HG03521 (cell line): ENCODE data around the gene ATP5F1A.
A peak's percentile ranks its signal among the peaks of the same experiment; 100 is the strongest.

Source experiments
- ATAC-seq: cut with Tn5 transposase; IDR thresholded peaks from one replicate; pipeline ENCODE4 v1.9.1; 2021; ENCODE audit warnings: mild to moderate bottlenecking, moderate library complexity; ENCODE audit not compliant: unreplicated experiment

ATP5F1A gene

DNA sequence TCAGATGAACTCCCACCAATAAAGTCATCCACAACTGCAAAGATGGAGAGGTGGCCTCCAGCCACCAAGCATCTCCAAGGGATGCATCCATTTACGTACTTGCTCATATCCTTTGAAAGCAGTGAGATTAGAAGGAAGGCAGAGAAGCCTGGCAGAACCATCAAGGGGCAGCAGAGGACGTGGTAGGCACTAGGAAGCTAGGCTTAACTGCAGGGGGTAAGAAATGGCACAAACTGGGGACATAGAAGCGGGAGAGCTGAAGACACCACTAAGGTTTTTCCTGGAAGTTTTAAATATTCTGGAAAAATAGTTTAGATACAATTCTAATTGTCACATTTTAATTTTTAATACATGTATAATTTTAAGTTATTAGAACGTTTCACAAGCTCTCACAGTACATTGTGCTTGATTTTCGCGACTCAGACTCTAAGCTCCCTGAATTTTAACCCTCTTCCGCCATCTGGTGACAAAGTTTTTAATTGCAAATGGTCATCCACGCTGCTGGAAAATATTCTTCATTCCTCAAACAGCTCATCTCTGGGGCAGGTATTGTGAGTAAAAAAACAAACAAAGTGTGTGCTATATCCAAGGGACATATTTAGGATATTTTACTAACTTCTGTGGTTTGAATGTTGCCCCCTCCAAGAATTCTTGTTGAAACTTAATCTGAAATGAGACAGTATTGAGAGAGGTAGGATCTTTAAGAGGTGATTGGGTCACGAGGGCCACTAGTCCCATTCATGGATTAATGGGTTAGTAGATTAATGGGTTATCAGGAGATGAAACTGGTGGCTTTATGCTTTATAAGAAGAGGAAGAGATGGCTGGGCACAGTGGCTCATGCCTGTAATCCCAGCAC is 24.4 kb downstream of the ATP5F1A start:
- ATAC-seq: no peak

DNA sequence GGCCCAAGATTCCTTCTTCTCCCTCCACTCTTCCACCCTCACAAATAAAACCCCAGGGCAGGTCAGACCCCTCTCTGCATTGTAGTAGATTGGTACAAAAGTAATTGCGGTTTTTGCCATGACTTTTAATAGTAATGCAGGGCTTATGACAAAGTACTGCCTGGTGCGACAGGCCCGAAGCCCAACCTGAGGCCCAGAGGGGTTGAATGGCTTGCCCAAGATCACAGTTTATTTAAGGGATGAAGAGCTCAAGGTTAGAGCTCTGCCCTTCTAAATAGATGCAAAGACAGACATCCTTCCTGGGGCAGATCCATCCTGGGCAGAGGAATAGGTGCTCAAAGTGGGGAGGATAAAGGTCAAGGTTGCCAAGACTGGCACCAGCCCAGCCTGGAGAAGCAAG is 25.1 kb downstream of the ATP5F1A start:
- ATAC-seq: no peak

DNA sequence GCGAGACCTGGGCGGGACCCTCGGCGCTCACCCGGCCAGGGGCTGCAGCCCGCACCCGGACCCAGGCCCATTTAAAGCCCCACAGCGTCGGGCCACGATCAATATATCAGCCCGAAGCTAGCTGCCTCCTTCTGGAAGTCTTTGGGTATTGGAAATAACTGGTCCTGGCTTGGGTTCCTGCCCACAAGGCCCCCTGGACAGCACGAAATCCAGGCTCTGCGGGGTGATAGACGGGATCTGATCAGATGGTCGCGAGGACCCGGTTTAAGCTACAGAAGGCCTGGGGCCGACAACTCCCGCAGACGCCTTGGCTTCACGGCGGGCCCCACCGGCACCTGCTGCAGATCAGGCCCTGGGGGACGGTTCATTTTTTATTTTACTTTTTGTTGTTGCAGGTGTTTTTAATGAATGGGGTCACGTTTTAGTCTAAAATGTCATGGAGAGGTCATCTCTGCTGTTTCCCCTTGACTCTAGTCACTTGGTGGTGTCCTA is 25.7 kb downstream of the ATP5F1A start:
- no peak for ATAC-seq

DNA sequence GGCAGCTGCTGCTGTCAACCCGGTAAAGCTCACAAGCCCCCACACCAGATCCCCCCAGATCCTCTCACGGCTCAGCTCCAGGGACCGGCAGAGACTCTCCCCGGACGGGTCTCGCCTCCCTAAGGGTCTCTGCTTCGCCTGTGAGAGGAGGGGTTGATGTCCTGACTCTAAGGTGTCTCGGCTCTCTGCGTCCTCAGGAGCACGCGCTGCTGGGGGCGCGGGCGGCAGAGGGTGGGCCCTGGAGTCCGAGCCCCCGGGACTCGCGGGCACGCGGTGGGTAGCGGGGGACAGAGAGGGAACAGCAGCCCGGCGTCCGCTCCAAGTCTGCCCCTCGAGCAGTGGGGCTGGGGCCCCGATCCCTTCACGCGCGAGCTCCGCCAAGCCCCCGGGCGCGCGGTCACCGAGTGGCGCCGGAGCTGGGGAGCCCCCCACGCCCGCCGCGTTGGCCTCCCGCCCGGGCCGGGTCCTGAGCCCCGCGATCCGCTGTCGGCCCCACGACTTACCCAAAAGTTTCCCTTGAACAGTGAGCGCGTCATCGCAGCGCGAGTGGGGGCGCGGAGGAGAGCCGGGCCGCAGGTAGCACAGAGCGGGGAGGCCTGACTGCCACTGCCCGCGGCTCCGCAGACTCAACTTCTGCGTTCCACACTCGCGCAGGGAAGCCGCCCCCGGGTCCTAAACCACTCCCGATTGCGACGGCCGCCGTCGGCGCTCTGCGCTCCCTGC is 26.3 kb downstream of the ATP5F1A start, which contains the start of gene PSTPIP2:
Gene PSTPIP2, minus strand, starts transcription at position 608 of the 723 bp plus-strand sequence. Its CDS starts 72 bp downstream, at position 536.
- peak; percentile 65 for ATAC-seq

DNA sequence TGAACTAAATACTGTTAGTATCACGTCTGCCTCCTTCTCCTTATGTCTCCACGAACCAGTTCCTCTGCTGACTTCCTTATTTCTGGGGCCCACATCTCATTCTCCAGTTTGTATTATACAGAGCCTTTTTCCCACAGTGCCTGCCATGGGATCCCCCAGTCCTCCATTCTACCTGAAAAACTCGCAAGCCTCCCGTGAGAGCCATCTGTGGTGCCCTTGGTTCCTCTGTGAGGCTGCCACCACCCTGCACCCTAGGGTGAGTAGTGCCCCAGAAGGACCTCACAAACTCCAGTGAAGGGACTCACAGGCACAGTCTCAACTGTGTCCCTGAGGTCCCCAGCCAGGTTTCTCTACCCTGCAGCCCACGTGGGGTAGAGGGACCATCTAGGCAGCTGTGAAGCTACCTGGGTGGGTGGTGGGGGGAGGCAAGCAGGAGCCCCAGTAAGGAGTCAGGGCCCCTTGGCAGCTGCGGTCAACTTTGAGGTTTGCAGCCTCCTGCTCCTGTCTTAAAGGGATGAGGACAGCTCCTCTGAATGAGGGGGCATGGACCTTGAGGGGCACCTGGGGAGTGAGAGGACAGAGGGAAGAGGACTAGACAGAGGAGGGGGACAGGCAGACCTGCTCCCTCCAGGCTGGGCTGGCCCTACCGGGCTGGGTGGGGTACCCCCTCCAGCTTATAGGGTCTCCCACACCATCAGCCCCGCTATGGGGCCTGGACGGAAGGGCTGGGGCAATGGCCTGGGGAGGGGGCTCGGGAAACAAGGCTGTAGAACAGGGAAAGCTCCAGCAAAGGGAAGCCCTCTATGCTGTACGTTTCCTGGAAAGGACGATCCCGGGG is 27.1 kb downstream of the ATP5F1A start:
- ATAC-seq: no peak

DNA sequence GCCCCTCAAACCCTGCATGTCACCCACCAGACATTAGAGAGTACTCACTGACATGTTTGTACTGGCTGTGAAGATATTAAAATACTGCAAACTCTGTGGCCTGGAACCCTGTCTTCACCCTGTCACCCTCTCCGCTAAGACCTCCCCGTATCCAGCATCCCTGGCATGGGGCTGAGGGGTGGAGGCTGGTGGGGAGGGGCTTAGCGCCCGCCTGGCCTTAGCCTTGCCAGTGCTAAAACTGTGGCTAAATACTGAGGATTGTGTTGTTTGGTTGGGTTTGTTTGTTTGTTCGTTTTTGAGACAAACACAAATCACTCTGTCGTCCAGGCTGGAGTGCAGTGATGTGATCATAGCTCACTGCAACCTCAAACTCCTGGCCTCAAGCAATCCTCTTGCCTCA is 27.9 kb downstream of the ATP5F1A start:
- ATAC-seq: no peak

DNA sequence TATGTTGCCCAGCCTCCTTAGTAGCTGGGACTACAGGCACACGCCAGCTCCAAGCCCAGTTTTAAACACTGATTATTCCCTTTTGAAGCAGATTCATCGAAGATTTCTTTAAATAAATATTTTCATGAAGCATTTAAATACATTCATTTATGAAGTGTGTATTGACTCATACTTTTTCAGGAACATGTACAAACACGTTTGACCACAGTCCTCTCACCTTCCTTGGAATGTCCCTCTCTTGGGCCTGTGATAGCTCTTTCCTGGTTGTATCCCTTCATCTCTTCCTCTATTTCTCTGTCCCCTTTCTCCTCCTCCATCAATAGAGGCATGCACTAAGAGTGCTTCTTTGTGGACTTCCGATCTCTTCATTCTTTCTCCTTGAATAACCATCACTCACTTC is 28.6 kb downstream of the ATP5F1A start:
- ATAC-seq: no peak

DNA sequence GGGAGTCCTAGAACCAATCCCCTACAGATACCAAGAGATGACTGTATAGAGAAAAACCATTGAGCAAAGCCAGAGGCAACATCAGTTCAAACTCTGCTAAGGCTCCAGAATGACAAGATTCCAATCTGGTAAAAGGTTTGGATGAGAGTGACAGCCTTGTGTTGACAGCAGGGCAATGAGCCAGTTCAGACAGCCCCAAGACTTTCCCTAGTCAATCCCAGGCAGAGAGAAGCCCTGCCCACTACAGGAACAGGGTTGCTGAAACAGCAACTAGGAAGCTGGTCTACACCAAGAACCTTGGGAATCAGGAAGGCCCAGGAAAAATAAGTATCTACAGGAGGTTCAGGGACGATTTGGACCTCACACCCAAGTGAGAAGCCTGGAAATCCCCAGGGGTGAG is 29.3 kb downstream of the ATP5F1A start:
- no peak for ATAC-seq

DNA sequence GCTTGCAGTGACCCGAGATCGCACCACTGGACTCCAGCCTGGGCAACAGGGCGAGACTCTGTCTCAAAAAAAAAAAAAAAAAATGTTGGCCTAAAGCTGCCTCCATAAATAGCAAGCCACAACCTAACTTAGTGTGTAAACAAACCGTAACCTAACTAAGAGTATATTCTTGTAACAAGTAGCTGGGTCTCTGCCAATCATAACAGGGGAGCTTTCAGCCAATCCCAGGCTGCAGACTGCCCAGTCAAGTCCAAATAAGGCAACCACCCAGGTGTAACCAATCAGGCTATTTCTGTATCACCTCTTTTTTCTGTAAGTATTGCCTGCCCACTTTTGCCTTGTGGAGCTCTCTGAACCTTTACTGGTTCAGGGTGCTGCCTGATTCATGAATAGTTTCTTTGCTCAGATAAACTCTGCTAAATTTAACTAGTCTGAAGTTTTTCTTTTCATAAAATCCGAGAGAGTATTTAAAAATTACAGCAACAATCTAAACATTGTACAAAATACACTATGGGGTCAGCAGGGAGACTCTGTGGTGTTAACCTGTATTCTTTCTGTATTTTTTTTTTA is 30.6 kb downstream of the ATP5F1A start:
- no peak for ATAC-seq

DNA sequence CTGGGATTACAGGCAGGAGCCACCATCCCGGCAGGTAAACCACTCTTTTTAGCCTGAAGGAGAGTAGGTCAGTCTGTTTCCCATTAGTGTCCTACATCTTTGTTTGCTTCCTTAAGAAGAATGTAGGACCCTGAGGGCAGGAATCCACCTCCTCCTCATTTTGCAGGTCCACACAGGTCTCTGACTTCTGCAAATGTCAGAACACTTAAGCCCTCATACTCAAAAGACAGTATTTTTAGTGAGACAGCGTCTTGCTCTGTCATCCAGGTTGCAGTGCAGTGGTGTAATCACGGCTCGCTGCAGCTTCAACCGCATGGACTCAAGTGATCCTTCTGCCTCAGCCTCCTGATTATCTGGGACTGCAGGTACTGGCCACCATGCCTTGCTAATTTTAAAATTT is 35.3 kb downstream of the ATP5F1A start:
- ATAC-seq: no peak

DNA sequence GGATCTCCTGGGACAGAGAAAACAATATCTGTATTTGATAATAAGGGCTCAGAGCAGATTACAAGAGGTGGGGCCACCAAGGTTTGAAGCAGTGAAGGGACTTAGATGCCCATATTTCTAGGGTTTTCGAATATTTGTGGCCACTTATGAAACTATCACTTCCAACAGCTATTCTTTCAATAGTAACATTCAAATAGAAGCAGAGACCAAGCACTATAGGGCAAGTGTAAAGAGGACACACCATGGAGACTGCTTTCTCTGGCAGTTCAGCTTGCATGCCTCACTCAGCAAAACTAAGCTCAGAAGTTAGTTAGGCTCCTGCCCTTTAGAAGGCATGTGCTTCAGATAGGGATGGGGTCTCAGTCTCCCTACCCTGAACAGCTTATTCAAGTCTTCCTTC is 36.3 kb downstream of the ATP5F1A start:
- no peak for ATAC-seq

DNA sequence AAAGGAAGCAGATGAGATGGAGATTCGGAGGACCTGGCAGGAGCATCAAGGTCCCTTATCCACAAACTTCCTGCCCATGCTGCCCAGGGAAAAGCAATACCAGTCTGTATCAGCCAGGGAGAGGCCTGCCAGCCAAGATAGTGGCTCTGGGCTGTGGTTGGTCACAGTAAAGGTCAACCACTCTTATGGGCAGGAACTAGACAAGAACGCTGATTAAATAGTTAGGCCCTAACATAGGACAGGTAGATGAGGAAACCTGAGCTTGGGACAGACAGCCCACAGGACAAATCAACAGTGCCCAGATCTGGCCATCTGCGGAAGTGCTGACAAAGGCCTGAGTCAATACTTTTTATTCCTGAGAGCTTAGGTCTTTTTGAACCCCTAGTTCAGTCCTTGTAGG is 36.7 kb downstream of the ATP5F1A start:
- no peak for ATAC-seq

DNA sequence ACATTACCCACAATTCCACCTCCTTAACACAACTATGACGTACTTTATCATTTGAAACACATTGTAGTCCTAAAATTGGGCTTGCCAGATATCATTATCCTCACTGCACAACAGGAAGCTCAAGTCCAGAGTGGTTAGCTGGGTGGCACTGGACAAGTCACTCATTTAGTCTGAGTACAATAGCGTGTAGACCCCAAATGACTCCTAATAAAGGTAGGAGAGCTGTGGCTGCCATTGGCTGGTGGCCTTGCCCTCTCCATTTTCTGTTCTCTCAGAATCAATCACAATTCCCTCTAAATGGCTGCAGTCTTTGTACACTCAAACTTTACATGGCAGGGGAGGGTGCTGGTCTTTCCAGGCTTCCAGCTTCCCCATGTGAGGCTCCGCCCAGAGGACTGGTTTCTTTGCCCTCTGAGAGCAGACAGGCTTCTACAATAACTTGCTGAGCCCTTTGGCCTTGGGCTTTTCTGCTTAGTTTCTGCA is 37.7 kb downstream of the ATP5F1A start:
- no peak for ATAC-seq

DNA sequence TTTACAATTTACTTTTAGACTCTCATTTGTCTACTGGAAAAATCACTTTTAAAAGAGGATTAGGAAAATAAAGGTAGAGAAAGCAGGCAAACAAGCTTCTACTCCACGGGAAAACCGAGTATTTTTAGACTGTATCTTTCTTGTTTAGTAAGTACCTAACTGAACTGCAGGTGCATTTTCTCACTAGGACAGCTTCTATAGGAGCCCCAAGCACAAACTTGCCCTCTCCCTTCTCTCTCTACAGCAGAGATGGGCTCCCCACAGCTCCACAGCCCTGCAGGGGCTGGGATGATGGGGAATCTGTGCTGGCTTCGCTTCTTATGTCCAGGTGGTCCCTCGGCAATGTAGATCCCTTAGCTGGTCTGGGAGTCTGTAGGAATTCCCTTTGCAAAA is 42.3 kb downstream of the ATP5F1A start:
- ATAC-seq: no peak

DNA sequence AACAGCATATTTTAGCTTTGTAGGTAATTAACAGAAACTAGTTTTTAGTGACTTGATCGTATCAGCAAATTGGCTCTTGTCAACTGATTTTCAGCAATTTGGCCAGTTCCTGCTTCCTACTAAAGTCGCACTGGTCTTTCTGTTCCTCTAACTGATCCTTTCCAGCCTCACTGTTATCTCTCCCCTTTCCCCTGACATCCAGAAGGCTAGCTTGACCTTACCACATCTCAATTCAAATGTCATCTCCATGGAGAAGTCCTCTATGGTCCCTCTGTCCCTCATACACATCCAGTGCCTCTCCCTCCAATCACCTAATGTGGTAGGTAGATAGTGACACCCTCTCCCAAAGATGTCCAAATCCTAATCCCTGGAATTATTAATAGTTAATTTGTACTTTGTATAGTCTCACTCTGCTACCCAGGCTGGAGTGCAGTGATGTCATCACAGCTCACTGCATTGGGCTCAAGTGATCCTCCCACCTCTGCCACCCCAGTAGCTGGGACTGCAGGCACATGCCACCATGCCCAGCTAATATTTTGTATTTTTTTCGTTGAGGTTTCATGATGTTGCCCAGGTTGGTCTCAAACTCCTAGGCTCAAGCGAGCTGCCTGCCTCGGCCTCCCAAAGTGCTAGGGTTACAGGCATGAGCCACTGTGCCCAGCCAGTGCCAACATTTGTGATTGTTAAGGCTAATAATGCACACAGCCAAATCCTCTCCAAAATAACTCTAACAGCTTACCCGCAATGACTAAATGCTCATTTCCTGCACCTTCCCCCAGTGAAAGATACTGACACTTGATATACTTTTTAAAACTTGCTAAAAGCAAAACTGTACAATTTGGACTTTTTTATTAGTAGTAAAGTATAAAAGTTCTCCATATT is 42.9 kb downstream of the ATP5F1A start:
- ATAC-seq: no peak

DNA sequence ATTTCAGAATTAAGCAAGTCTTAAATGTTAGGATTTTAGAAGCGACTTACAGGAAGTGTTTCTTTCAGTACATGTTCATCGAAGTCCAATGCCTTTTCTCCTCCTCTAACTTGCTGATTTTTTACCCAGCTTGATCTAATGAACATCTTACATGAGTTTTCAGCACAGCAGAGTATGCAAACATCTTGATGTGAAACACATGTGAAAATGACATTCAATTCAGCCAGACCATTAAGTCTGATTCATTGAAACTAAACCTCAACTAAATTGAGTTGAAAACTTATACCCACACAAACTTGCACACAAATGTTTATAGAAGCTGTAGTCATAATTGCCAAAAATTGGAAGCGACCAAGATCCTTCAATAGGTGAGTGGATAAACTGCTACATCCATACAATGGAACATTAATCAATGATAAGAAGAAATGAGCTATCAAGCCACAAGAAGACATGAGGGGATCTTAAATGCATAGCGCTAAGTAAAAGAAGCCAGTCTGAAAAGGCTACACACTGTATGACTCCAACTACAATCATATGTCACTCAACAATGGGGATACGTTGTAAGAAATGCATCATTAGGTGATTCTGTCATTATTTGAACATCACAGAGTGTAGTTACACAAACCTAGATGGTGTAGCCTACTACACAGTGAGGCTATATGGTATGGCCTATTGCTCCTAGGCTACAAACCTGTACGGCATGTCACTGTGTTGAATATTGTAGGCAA is 44.6 kb downstream of the ATP5F1A start:
- ATAC-seq: no peak

DNA sequence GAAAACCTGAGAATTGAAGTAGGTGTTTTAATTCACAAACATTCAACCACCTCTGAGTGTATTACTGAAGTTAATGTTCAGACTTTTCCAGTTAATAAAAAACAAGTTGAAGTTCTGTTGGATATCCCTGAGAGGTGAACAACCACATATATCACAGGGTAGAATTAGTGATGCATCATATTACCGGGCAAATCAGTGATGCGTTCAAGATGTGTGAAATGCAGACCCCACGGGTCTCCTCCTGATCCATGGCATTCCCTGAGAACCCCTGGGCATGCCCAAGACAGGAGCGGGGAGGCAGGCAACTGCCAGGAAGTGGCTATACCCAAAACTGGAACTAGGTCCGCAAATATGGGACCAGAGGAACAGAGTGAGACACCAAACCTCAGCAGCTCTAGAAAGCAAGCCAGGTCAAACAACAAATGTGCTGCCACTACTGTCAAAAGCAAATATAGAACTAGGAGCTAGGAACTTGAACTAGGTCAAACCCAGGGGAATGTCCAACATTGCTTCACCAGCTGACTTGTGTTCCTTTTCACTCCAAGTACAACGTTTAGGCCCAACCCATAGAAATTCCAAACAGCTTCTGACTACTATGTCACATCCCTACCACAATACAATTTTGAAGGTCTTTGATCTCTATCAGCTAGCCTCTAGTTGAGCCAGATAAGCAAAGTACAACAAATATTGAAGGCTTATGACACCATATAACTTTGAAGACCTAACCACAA is 46.2 kb downstream of the ATP5F1A start:
- ATAC-seq: no peak

DNA sequence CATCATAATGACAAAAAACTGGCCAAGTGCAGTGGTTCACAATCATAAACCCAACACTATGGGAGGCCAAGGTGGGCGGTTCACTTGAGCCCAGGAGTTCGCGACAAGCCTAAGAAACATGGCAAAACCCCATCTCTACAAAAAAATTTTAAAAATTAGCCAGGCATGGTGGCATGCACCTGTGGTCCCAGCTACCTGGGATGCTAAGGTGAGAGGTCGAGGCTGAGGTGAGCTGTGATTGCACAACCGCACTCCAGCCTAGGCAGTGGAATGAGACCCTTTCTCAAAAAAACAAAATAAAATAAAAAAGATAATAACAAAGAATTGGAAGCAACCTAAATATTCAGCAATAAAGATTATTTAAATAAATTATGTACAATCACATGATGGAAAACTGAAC is 47.8 kb downstream of the ATP5F1A start:
- ATAC-seq: no peak
